Sigmoid colon (tissue), 7 donors: ENCODE data around the gene CLEC4C. TPM values are rescaled to one million over a fixed set of nuclear protein-coding genes. Genes with fewer than 3 reads are reported as not detected.
"Not testable (repeated sequence)": the region's sequence is repeated elsewhere in the genome, so short reads cannot be mapped to it uniquely, and the experiment has no call there.

ENCODE experiments used
- DNase-seq: peaks from one replicate; pipeline ENCODE4 v3.0.0-alpha.2; 2019
- H3K27ac ChIP-seq, 4 donors: fragments of 200-600 bp; sonication (generic); one replicate each; pipeline ENCODE4 v1.5.1; 2016 to 2019; ENCODE audit warnings: mild to moderate bottlenecking in 1 of 4
- H3K27me3 ChIP-seq, 3 donors: fragments of 200-600 bp; sonication (generic); one replicate each; pipeline ENCODE4 v1.5.1; 2019; ENCODE audit warnings: mild to moderate bottlenecking in 1 of 3
- H3K36me3 ChIP-seq, 4 donors: fragments of 200-600 bp; sonication (generic); one replicate each; pipeline ENCODE4 v1.5.1; 2016 to 2019
- H3K4me1 ChIP-seq, 4 donors: fragments of 200-600 bp; sonication (generic); one replicate each; pipeline ENCODE4 v1.5.1; 2017 to 2019
- H3K4me3 ChIP-seq, 4 donors: fragments of 200-600 bp; sonication (generic); one replicate each; pipeline ENCODE4 v1.5.1; 2017 to 2019; ENCODE audit warnings: mild to moderate bottlenecking in 2 of 4, moderate library complexity in 1 of 4
- H3K9me3 ChIP-seq, 4 donors: fragments of 200-600 bp in 3 of 4; sonication (generic) in 3 of 4; one replicate each; pipeline versions ENCODE4 v1.5.1 to v1.6.1; 2013 to 2019
- CTCF ChIP-seq, 4 experiments: fragments of 450-650 bp in 3 of 4; fragments of 200-600 bp in 1 of 4; IDR thresholded peaks; one replicate each; pipeline ENCODE4 v1.5.1; 2016 to 2019; ENCODE audit warnings: antibody characterized with exemption in 4 of 4, mild to moderate bottlenecking in 3 of 4, moderate library complexity in 2 of 4
- EP300 ChIP-seq, 4 donors: sonication (generic); formaldehyde crosslinking; IDR thresholded peaks; one replicate each; pipeline ENCODE4 v1.6.1; 2017; ENCODE audit warnings: antibody characterized with exemption in 4 of 4
- POLR2A ChIP-seq, 2 donors: fragments of 450-650 bp; IDR thresholded peaks; one replicate each; pipeline ENCODE4 v1.6.1; 2016; ENCODE audit warnings: antibody characterized with exemption in 2 of 2, mild to moderate bottlenecking in 2 of 2, moderate library complexity in 2 of 2
- POLR2AphosphoS5 ChIP-seq, 4 donors: sonication (generic); formaldehyde crosslinking; IDR thresholded peaks; one replicate each; pipeline ENCODE4 v1.6.1; 2017; ENCODE audit warnings: antibody characterized with exemption in 4 of 4
- WGBS, 2 donors: extraction: QIAGEN DNeasy Blood & Tissue Kit; methylation state at CpG; one replicate each; pipeline ENCODE4 v1.1.7; 2013; 5-methylcytosine and 5-hydroxymethylcytosine counted together
- intact Hi-C: fragments of 100-400 bp; cut with DNase I; formaldehyde crosslinking; loops from one replicate; pipeline ENCODE4 v1.15.1; 2023
- polyA plus RNA-seq, 3 donors: library from polyadenylated mRNA; stranded (reverse); fragments of 200-250 nt; gene quantifications; one replicate each; pipeline ENCODE4 v1.2.3, GENCODE V29; 2013
- total RNA-seq, 4 donors: library from RNA; depleted of rRNA; stranded (reverse); fragments of >200 nt; gene quantifications; one replicate each; pipeline ENCODE4 v1.1.0, GENCODE V29; 2016
- donor health status: healthy with polysubstance abuse.
- donor health status: Bipolar disorder and iron deficiency.
- donor health status: healthy.

The CLEC4C gene
- total and polyA plus RNA-seq, 7 donors: 0.16 TPM; not detected in 6

GRCh38 chr12:7784701-7785100 lies 37.5 kb upstream of the CLEC4C start:
- Histone ChIP-seq H3K9me3 (no peaks in the 10 kb centered on the region), H3K27ac (no peak overlapping the region), H3K4me3 (no peak overlapping the region), H3K36me3 (no peaks in the 10 kb centered on the region), H3K4me1 (no peaks in the 10 kb centered on the region), H3K27me3 (peaks cover 0 to 19% (median 0%) of the 10 kb centered on the region in 3 donors)
- TF ChIP-seq CTCF (IDR thresholded peaks at IDR 0.05) (no peak), POLR2A (IDR thresholded peaks at IDR 0.05) (no peak), EP300 (IDR thresholded peaks at IDR 0.05) (no peak), POLR2AphosphoS5 (IDR thresholded peaks at IDR 0.05) (no peak)
- no peak for DNase-seq
- intact Hi-C loops: no loop called here
- WGBS, 2 donors: 21 to 61% methylated on average over 2 of the region's 2 CpGs

- H3K9me3 ChIP-seq, H3K4me1 ChIP-seq, intact Hi-C loops, H3K4me3 ChIP-seq, H3K27ac ChIP-seq, DNase-seq, H3K36me3 ChIP-seq: not testable (repeated sequence)
- H3K27me3 ChIP-seq: peaks cover 0 to 16% (median 0%) of the 10 kb centered on the region in 3 donors
- WGBS, 2 donors: 83 to 88% methylated on average over 9 of the region's 9 CpGs
These were observed 36.3 kb upstream of the CLEC4C start for GRCh38 chr12:7783433-7783832.

- 90 to 91% methylated on average over 6 of the region's 6 CpGs for WGBS, 2 donors
These were observed 34.9 kb upstream of the CLEC4C start for GRCh38 chr12:7782055-7782454.

GRCh38 chr12:7781274-7781673 lies 34.1 kb upstream of the CLEC4C start:
- H3K4me3 ChIP-seq: no peak overlapping the region
- WGBS, 2 donors: 78 to 82% methylated on average over 3 of the region's 3 CpGs
- no peaks in the 10 kb centered on the region for H3K4me1 ChIP-seq
- no peaks in the 10 kb centered on the region for H3K27me3 ChIP-seq
- intact Hi-C loops: no loop called here
- no peaks in the 10 kb centered on the region for H3K36me3 ChIP-seq
- no peaks in the 10 kb centered on the region for H3K9me3 ChIP-seq
- DNase-seq: no peak
- no peak overlapping the region for H3K27ac ChIP-seq
- TF ChIP-seq CTCF (IDR thresholded peaks at IDR 0.05) (no peak), EP300 (IDR thresholded peaks at IDR 0.05) (no peak), POLR2AphosphoS5 (IDR thresholded peaks at IDR 0.05) (no peak), POLR2A (IDR thresholded peaks at IDR 0.05) (no peak)

More at GRCh38 chr12:7782055-7782454, 34.9 kb upstream of the CLEC4C start:
- intact Hi-C loops: no loop called here
- no peak overlapping the region for H3K27ac ChIP-seq
- H3K9me3 ChIP-seq: no peaks in the 10 kb centered on the region
- TF ChIP-seq CTCF (IDR thresholded peaks at IDR 0.05) (no peak), EP300 (IDR thresholded peaks at IDR 0.05) (no peak), POLR2AphosphoS5 (IDR thresholded peaks at IDR 0.05) (no peak), POLR2A (IDR thresholded peaks at IDR 0.05) (no peak)
- no peak overlapping the region for H3K4me3 ChIP-seq
- H3K27me3 ChIP-seq: peaks cover 0 to 3% (median 0%) of the 10 kb centered on the region in 3 donors
- no peaks in the 10 kb centered on the region for H3K4me1 ChIP-seq
- DNase-seq: no peak
- H3K36me3 ChIP-seq: no peaks in the 10 kb centered on the region

- WGBS, 2 donors: 57 to 76% methylated on average over 3 of the region's 3 CpGs
- no peak for DNase-seq
- Histone ChIP-seq H3K9me3 (no peaks in the 10 kb centered on the region), H3K36me3 (no peaks in the 10 kb centered on the region), H3K4me3 (no peak overlapping the region), H3K4me1 (no peaks in the 10 kb centered on the region), H3K27ac (no peak overlapping the region), H3K27me3 (no peaks in the 10 kb centered on the region)
- no peak for TF ChIP-seq POLR2AphosphoS5 (IDR thresholded peaks at IDR 0.05)
- TF ChIP-seq EP300 (IDR thresholded peaks at IDR 0.05): no peak
- no peak for TF ChIP-seq POLR2A (IDR thresholded peaks at IDR 0.05)
- no peak for TF ChIP-seq CTCF (IDR thresholded peaks at IDR 0.05)
- intact Hi-C loops: no loop called here
These were observed 22.8 kb upstream of the CLEC4C start for GRCh38 chr12:7769999-7770398.
